K562 (cell line): ENCODE data around the gene ZC3H12C. TPM values are rescaled to one million over a fixed set of nuclear protein-coding genes. Genes with fewer than 3 reads are reported as not detected.

Experiments used
- CBFA2T2 ChIP-seq: fragments of 450-650 bp; conservative IDR thresholded peaks from 2 replicates; pipeline ENCODE4 v1.6.1; 2017; ENCODE audit warnings: mild to moderate bottlenecking
- TEAD4 ChIP-seq, 2 experiments: sonication (generic) in 1 of 2; formaldehyde crosslinking in 1 of 2; IDR thresholded peaks; 2 replicates each; pipeline versions ENCODE4 v1.6.1 to v1.8.0; 2012 to 2022; ENCODE audit warnings: borderline replicate concordance in 1 of 2, inconsistent platforms in 1 of 2, low read length in 1 of 2, mild to moderate bottlenecking in 1 of 2, missing genetic modification reagents in 1 of 2
- polyA plus RNA-seq, 8 experiments: library from polyadenylated mRNA; depleted of rRNA in 4 of 8; stranded (reverse) in 5 of 8; unstranded in 3 of 8; fragments of >200 nt; fragmentation: Nextera tagmentation in 2 of 8; fragmentation: Illumina TruSeq in 1 of 8; extraction: Ambion mirVana in 2 of 8; extraction: Trizol in 1 of 8; gene quantifications; 2 replicates each; pipeline versions ENCODE4 v1.2.1 to v1.2.3, GENCODE V29; 2011 to 2014; ENCODE audit warnings: inconsistent platforms in 1 of 8, missing spikeins in 1 of 8
- total RNA-seq, 7 experiments: library from RNA; depleted of rRNA in 6 of 7; stranded (reverse); fragments of >200 nt in 6 of 7; fragmentation: Illumina TruSeq in 2 of 7; extraction: Trizol in 2 of 7; gene quantifications; 2 replicates each; pipeline versions ENCODE4 v1.2.1 to v1.2.3, GENCODE V29; 2011 to 2021; ENCODE audit warnings: low replicate concordance in 1 of 7
- TF ChIP-seq, protein P1 (sequence below): fragments of 450-650 bp; IDR thresholded peaks from 2 replicates; pipeline ENCODE4 v1.6.1; 2016; ENCODE audit warnings: mild to moderate bottlenecking, moderate library complexity
- TF ChIP-seq, protein P2 (sequence below): sonication (generic); formaldehyde crosslinking; IDR thresholded peaks from 2 replicates; pipeline ENCODE4 v1.8.0; 2023; ENCODE audit warnings: missing genetic modification reagents, mild to moderate bottlenecking, borderline replicate concordance

Gene ZC3H12C
- total and polyA plus RNA-seq, 9 of the 15 experiments (the other 6 are each of a cell fraction or from before 2014, with no cell fraction given), result 0.56 to 5.9 (median 3.3) TPM

DNA sequence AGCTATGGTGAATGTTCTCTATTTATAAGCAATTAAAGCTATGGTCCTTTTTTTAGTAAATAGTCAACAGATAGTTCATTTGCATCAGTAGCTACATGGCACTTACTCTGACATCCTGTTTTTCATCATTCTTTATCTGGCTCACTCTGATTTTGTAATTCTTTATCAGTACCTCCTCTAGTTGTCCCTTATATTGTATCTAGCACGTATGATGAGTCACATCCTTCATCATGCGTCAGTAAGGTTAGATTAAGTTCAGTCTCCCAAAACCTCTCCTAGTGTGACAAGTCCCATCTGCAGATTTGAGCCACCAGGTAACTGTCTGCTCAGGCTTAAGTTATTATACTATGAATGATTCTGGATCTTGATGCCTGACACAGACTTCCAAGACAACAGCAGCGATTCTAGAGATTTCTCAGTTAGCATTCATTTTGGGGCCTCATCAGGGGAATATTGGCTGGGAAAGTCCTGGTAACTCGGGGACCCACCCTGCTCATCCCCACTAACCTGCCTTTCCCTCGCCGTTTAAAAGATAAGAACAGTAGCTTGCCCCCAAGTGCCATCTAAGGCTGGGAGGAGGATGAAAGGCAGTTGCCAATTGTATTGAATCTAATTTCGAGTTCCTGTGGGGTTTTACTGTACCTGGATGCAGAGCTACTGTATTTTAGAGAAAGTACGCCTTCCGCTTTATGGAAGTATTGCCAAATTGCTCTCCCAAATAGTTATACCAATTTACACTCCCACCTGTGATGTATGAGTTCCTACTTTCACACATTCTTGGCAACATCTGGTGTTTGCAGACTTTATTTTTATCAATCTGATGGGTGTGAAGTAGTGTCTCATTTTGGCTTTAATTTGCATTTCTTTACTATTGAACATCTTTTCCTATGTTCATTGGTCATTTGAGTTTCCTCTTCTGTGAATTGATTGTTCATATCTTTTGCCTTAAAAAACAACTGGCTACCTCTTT, 55.9 kb downstream of the ZC3H12C start (continued):
- TF ChIP-seq, protein P1, sequence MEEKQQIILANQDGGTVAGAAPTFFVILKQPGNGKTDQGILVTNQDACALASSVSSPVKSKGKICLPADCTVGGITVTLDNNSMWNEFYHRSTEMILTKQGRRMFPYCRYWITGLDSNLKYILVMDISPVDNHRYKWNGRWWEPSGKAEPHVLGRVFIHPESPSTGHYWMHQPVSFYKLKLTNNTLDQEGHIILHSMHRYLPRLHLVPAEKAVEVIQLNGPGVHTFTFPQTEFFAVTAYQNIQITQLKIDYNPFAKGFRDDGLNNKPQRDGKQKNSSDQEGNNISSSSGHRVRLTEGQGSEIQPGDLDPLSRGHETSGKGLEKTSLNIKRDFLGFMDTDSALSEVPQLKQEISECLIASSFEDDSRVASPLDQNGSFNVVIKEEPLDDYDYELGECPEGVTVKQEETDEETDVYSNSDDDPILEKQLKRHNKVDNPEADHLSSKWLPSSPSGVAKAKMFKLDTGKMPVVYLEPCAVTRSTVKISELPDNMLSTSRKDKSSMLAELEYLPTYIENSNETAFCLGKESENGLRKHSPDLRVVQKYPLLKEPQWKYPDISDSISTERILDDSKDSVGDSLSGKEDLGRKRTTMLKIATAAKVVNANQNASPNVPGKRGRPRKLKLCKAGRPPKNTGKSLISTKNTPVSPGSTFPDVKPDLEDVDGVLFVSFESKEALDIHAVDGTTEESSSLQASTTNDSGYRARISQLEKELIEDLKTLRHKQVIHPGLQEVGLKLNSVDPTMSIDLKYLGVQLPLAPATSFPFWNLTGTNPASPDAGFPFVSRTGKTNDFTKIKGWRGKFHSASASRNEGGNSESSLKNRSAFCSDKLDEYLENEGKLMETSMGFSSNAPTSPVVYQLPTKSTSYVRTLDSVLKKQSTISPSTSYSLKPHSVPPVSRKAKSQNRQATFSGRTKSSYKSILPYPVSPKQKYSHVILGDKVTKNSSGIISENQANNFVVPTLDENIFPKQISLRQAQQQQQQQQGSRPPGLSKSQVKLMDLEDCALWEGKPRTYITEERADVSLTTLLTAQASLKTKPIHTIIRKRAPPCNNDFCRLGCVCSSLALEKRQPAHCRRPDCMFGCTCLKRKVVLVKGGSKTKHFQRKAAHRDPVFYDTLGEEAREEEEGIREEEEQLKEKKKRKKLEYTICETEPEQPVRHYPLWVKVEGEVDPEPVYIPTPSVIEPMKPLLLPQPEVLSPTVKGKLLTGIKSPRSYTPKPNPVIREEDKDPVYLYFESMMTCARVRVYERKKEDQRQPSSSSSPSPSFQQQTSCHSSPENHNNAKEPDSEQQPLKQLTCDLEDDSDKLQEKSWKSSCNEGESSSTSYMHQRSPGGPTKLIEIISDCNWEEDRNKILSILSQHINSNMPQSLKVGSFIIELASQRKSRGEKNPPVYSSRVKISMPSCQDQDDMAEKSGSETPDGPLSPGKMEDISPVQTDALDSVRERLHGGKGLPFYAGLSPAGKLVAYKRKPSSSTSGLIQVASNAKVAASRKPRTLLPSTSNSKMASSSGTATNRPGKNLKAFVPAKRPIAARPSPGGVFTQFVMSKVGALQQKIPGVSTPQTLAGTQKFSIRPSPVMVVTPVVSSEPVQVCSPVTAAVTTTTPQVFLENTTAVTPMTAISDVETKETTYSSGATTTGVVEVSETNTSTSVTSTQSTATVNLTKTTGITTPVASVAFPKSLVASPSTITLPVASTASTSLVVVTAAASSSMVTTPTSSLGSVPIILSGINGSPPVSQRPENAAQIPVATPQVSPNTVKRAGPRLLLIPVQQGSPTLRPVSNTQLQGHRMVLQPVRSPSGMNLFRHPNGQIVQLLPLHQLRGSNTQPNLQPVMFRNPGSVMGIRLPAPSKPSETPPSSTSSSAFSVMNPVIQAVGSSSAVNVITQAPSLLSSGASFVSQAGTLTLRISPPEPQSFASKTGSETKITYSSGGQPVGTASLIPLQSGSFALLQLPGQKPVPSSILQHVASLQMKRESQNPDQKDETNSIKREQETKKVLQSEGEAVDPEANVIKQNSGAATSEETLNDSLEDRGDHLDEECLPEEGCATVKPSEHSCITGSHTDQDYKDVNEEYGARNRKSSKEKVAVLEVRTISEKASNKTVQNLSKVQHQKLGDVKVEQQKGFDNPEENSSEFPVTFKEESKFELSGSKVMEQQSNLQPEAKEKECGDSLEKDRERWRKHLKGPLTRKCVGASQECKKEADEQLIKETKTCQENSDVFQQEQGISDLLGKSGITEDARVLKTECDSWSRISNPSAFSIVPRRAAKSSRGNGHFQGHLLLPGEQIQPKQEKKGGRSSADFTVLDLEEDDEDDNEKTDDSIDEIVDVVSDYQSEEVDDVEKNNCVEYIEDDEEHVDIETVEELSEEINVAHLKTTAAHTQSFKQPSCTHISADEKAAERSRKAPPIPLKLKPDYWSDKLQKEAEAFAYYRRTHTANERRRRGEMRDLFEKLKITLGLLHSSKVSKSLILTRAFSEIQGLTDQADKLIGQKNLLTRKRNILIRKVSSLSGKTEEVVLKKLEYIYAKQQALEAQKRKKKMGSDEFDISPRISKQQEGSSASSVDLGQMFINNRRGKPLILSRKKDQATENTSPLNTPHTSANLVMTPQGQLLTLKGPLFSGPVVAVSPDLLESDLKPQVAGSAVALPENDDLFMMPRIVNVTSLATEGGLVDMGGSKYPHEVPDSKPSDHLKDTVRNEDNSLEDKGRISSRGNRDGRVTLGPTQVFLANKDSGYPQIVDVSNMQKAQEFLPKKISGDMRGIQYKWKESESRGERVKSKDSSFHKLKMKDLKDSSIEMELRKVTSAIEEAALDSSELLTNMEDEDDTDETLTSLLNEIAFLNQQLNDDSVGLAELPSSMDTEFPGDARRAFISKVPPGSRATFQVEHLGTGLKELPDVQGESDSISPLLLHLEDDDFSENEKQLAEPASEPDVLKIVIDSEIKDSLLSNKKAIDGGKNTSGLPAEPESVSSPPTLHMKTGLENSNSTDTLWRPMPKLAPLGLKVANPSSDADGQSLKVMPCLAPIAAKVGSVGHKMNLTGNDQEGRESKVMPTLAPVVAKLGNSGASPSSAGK, result no peak
- peak; percentile 75 for TF ChIP-seq TEAD4 (IDR thresholded peaks at IDR 0.05; ENCODE audit: low read length)
- TF ChIP-seq TEAD4 (CRISPR knock-in tag; IDR thresholded peaks at IDR 0.05; ENCODE audit: borderline replicate concordance), result no peak
- peak; percentile 67 for TF ChIP-seq CBFA2T2
- TF ChIP-seq, protein P2, sequence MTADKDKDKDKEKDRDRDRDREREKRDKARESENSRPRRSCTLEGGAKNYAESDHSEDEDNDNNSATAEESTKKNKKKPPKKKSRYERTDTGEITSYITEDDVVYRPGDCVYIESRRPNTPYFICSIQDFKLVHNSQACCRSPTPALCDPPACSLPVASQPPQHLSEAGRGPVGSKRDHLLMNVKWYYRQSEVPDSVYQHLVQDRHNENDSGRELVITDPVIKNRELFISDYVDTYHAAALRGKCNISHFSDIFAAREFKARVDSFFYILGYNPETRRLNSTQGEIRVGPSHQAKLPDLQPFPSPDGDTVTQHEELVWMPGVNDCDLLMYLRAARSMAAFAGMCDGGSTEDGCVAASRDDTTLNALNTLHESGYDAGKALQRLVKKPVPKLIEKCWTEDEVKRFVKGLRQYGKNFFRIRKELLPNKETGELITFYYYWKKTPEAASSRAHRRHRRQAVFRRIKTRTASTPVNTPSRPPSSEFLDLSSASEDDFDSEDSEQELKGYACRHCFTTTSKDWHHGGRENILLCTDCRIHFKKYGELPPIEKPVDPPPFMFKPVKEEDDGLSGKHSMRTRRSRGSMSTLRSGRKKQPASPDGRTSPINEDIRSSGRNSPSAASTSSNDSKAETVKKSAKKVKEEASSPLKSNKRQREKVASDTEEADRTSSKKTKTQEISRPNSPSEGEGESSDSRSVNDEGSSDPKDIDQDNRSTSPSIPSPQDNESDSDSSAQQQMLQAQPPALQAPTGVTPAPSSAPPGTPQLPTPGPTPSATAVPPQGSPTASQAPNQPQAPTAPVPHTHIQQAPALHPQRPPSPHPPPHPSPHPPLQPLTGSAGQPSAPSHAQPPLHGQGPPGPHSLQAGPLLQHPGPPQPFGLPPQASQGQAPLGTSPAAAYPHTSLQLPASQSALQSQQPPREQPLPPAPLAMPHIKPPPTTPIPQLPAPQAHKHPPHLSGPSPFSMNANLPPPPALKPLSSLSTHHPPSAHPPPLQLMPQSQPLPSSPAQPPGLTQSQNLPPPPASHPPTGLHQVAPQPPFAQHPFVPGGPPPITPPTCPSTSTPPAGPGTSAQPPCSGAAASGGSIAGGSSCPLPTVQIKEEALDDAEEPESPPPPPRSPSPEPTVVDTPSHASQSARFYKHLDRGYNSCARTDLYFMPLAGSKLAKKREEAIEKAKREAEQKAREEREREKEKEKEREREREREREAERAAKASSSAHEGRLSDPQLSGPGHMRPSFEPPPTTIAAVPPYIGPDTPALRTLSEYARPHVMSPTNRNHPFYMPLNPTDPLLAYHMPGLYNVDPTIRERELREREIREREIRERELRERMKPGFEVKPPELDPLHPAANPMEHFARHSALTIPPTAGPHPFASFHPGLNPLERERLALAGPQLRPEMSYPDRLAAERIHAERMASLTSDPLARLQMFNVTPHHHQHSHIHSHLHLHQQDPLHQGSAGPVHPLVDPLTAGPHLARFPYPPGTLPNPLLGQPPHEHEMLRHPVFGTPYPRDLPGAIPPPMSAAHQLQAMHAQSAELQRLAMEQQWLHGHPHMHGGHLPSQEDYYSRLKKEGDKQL (CRISPR knock-in tag), result no peak
